GM12864 (cell line): Measurements from ENCODE around the gene HDAC8.

Experiments
- DNase-seq: peaks from one replicate; pipeline ENCODE4 v3.0.0-alpha.2; 2011; ENCODE audit warnings: low read depth
- H3K4me3 ChIP-seq: 2 replicates; pipeline ENCODE4 v1.5.1; 2011; ENCODE audit warnings: mild to moderate bottlenecking, low read depth, low read length, control low read depth
- TF ChIP-seq, protein P1 (sequence below): IDR thresholded peaks from 2 replicates; pipeline ENCODE4 v1.5.1; 2011; ENCODE audit warnings: low read depth, mild to moderate bottlenecking, moderate library complexity, low read length, control low read depth, inconsistent platforms; ENCODE audit errors: missing control alignments

The HDAC8 gene

GRCh38 chrX:72366701-72367454, 205.8 kb downstream of the HDAC8 start:
- TF ChIP-seq, protein P1, sequence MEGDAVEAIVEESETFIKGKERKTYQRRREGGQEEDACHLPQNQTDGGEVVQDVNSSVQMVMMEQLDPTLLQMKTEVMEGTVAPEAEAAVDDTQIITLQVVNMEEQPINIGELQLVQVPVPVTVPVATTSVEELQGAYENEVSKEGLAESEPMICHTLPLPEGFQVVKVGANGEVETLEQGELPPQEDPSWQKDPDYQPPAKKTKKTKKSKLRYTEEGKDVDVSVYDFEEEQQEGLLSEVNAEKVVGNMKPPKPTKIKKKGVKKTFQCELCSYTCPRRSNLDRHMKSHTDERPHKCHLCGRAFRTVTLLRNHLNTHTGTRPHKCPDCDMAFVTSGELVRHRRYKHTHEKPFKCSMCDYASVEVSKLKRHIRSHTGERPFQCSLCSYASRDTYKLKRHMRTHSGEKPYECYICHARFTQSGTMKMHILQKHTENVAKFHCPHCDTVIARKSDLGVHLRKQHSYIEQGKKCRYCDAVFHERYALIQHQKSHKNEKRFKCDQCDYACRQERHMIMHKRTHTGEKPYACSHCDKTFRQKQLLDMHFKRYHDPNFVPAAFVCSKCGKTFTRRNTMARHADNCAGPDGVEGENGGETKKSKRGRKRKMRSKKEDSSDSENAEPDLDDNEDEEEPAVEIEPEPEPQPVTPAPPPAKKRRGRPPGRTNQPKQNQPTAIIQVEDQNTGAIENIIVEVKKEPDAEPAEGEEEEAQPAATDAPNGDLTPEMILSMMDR = no peak
- no peak overlapping the region for H3K4me3 ChIP-seq
- DNase-seq = no peak

GRCh38 chrX:72366178-72366577, 206.5 kb downstream of the HDAC8 start:
- DNase-seq = no peak
- TF ChIP-seq, protein P1 = no peak
- no peak overlapping the region for H3K4me3 ChIP-seq

GRCh38 chrX:72365126-72365525, 207.5 kb downstream of the HDAC8 start:
- no peak for DNase-seq
- H3K4me3 ChIP-seq = no peak overlapping the region
- TF ChIP-seq, protein P1 = no peak

DNA sequence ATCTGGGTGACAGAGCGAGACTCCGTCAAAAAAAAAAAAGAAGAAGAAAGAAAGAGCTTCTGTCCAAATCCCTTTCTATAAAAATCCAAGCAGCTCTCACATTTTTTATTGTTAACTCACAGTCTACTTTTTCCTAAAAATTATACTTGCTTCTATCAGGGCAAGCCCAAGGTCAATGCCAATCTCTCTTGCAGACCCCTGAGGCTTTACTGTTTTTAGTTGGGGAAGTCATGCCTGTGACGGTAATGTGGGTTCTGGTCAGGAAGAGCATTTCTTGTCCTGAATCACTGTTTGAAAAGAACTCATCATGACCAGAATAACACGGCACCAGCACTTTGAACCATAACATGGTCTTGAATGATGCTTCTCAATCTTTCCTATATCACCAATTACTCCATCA, 212.3 kb downstream of the HDAC8 start:
- TF ChIP-seq, protein P1 = no peak
- DNase-seq = no peak
- H3K4me3 ChIP-seq = no peak overlapping the region

DNA sequence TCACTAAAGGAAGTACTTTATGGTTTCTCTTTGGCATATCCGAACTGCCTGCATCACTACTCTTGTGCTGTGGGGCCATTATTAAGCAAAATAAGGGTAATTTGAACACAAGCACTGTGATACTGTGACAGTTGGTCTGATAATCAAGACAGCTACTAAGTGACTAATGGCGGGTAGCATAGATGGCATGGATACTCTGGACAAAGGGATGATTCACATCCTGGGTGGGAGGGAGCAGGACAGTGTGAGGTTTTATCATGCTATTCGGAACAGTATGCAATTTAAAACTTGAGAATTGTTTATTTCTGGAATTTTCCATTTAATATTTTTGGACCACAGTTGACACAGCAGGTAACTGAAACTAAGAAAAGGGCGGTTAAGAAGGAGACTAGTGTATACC, 214.3 kb downstream of the HDAC8 start:
- TF ChIP-seq, protein P1 = no peak
- no peak for DNase-seq
- H3K4me3 ChIP-seq = no peak overlapping the region

DNA sequence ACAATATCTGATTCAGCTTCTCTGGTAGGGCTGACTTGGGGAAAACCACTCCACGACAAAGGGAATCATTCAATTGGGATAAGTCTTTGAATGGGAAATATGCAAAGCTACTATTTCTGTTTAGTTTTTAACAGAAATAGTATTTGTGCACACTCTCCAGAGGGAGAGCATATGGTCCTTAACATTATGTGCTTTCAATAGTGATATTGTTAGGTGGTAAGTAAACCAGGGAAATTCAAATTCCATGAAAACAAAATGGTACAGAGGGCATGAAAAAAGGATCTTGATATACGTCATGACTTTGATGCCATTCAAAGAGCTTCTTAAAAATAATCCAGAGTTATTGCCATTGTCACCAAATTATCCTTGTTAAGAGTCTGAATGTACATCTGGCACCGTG, 219.9 kb downstream of the HDAC8 start:
- DNase-seq = no peak
- no peak overlapping the region for H3K4me3 ChIP-seq
- TF ChIP-seq, protein P1 = no peak
